Fibroblast of skin of left quadriceps (primary cell): ENCODE results near the gene AARS2.
"Not testable (repeated sequence)": the region's sequence is repeated elsewhere in the genome, so short reads cannot be mapped to it uniquely, and the experiment has no call there.

Experiments used
- DNase-seq, 2 experiments: peaks; one replicate each; pipeline ENCODE4 v3.0.0-alpha.2; 2013; ENCODE audit warnings: low read depth in 2 of 2

AARS2 gene

DNA sequence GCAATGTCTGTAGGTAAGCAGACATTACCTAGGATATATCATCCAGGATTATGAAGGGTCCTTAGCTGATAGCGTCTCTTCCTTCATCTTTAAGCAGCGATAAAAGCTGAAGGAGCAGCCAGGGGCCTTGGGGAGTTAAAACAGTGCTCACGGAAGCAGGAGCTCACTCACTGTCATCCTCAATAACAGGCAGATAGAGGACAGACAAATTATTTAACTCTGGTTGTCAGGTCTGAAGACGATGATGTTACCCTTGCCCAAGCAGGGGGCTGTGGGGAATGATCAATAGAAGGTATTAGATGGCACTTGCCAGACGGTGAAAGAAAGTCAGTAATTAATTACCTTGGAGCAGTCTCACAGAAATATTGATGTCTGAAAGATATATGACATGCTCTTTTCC lies 16.7 kb upstream of the AARS2 start:
- no peak for DNase-seq

DNA sequence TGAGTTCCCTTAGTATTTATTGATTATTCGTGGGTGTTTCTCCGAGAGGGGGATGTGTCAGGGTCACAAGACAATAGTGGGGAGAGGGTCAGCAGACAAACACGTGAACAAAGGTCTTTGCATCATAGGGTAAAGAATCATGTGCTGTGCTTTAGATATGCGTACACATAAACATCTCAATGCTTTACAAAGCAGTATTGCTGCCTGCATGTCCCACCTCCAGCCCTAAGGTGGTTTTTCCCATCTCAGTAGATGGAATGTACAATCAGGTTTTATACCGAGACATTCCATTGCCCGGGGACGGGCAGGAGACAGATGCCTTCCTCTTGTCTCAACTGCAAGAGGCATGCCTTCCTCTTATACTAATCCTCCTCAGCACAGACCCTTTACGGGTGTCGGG lies 15.1 kb upstream of the AARS2 start:
- not testable (repeated sequence) for DNase-seq

DNA sequence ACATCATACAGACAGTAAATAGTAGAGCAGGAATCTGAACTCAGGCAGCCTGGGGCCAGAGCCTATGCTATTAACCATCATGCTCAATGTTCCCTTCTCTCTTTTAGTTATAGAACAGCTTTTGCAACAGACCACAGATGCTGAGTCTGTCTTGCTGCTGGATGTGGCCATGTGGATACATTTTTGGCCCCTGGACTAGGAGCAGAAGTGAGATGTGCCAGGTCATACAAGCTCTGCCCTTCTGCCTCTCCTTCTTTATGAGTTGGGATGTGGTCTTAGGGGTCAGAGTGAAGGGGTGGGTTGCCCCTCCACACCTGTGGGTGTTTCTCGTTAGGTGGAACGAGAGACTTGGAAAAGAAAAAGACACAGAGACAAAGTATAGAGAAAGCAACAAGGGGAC lies 14.6 kb upstream of the AARS2 start:
- no peak for DNase-seq

- DNase-seq = no peak
These were observed 13.9 kb upstream of the AARS2 start for GRCh38 chr6:44327096-44327495.

DNA sequence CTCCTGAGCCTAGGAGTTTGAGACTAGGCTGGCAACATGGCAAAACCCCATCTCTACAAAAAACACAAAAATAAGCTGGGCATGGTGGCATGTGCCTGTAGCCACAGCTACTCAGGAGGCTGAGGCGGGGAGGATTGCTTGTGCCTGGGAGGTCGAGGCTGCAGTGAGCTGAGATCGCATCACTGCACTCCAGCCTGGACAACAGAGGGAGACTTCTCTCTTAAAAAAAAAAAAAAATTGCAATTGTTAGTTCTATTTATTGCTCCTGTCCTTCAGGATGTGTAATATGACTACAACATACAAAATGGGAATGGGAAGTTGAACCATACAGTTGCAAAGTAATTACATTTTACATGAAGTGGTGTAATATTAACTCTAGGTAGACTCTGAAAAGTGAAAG lies 8.1 kb upstream of the AARS2 start:
- no peak for DNase-seq

DNA sequence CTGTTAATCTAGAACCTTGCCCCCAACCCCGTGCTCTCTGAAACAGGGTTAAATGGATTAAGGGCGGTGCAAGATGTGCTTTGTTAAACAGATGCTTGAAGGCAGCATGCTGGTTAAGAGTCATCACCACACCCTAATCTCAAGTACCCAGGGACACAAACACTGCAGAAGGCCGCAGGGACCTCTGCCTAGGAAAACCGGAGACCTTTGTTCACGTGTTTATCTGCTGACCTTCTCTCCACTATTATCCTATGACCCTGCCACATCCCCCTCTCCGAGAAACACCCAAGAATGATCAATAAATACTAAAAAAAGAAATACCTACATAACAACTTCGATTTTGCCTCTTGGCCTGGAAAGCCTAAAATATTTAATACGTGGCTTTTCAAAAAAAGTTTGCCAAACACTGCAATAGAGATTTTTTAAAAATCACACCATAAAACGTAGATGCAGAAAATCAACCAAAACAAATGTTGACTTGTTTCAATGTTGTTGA lies 4.0 kb upstream of the AARS2 start:
- not testable (repeated sequence) for DNase-seq

- DNase-seq = no peak
These were observed 3.3 kb upstream of the AARS2 start for GRCh38 chr6:44316481-44316880.

DNA sequence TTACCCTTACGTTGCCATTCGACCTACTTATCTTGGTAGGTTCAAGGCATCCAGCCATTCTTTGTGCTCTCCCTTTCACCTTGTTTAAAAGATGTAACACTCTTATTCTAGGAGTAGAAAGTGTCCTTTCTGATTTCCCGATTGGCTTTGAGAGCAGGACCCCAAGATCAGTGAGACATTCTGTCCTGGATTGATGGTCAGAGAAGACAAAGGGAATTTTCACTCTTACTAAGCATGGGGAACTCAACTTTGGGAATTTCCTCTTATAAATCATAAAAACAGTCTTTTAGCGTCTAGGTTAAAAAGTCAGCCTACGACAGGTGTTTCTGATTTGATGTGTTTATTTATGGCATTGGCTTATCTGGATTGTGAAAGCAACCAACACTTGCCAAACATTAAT lies 2.8 kb upstream of the AARS2 start:
- no peak for DNase-seq

GRCh38 chr6:44315516-44315915 lies 2.4 kb upstream of the AARS2 start:
- DNase-seq = no peak

- not testable (repeated sequence) for DNase-seq
These were observed 1.5 kb upstream of the AARS2 start for GRCh38 chr6:44314657-44315056.

DNA sequence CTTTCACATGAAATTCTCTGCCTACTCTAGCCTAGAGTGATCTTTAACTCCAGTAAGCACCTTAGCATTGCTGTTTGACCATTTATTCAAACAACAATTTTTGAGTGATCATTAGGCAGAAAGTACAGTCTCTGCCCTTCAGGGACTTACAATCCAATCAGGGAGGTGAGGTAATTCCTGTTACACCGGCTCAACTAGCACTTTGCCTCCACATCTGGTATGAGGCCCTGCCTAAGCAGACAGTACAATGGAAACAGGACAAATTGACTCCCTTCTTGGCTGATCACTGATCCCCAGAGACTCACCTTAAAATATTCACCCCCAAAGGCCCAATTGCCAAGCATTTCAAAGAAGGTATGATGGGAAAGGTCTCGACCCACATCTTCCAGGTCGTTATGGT lies 1.4 kb downstream of the AARS2 start:
- DNase-seq = no peak

- no peak for DNase-seq
These were observed 1.8 kb downstream of the AARS2 start for GRCh38 chr6:44311304-44311703.

DNA sequence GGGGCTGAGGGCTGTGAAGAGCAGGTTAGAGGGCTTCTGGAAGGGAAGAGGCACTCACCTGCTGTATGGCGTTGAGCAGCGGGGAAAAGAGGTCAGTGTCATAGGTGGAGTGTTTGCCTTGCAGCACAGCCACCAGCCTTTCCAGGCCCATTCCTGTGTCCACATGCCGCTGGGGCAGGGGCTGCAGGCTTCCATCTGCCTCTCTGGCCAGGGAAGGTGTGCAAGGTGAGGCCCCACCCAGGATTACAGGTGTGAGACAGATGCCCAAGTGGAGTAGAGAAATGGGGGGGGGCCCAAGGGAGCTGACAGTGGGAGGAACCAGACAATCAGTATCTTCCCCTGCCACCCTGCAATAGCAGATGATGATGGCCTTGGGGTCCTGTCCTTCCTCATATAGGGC lies 2.9 kb downstream of the AARS2 start:
- DNase-seq = no peak

- no peak for DNase-seq
These were observed 3.5 kb downstream of the AARS2 start for GRCh38 chr6:44309631-44310030.

DNA sequence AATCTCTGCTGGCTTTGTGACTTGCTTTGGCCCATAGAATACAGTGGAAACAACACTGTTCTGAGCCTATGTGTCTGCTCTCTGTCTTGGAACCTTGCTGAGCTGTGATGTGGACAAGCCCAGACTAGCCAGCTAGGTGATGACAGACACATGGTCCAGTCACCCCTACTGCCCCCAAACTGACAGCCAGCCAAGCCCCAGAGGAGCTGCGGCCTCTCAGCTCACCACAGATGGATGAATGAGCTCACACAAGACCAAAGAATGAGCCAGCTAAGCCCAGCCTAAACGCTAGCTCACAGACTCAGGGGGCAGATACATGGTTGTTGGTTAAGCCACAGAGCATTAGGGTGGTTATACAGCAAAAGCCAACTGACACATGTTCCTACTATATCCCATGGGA lies 4.1 kb downstream of the AARS2 start:
- DNase-seq = no peak

DNA sequence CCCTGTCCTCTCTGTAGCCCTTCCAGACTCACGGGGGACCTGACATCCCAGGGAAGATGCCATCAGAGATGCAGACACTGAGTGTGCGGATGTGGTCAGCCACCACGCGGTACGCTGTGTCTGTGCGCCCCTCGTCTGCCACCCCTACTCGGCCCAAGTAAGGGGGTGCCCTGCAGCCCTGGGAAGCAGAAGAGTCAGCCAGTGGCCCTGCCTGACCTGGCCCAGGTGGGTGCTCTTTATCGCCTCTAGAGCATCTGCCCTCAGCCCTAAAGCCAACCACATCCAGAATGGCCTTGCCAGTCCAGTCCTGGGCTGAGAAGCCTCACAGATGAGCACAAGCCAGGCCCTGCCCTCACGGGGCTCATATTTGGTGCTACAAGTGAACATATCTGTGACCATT lies 5.9 kb downstream of the AARS2 start:
- no peak for DNase-seq

DNA sequence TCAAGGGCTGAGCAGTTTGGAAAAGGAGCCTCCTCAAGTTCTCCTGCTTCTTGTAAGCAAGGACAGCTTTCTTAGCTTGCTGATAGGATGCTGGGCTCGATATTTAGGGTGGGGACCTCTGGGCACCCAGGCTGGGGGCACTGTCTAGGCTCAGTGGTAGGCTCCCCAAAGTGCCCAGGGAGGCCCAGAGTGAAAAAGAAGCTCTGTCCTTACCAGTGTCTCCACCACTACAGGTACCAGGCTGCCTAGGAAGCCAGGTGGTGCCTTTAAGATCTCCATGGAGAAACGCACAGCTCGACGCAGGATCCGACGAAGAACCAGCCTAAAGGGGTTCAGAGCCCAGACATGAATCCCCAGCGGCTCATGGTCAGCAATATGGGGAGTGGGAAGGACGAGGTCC lies 6.4 kb downstream of the AARS2 start:
- DNase-seq = no peak

- no peak for DNase-seq
These were observed 7.9 kb downstream of the AARS2 start for GRCh38 chr6:44305200-44305725.

DNA sequence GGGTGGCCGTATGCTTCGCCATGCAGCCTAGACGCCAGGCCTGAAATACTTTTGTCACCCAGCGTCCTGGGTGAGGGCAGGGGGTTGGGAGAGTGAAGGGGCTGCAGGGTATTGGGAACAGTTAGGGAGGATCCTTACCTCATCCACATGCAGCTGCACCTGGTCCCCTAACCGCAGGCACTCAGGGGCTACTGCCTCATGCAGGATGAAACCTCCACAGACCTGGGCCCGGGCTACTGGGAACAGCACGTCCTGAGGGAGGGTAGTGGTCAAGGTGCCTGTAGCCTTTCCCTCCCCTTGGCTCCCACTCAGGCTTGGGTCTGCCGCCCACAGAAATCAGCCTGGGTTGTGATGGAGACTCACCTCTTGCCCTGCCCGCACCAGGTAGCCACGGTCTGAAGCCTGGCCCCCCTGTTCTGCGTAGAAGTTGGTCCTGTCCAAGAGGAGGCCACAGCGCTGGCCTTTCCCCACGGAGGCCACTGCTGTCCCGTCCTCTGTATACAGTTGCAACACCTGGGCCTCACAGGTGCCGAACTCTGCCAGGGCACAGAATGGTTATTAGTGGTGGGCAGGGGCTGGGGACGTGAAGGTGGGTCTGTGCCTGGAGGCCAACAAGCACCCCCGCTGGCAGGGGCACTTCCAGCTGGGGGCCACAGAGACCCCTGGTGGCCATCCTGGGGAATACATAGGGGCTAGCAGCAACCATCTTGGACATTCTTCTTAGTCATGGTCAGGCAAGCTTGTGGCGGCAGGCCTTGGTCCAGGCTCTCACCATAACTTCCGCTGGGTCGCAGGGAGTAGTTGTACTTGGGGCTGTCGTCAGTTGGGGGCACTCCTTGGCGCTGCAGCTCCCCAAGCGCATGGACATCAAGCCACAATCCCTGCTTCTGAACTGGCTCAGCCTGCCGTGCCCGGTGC lies 8.6 kb downstream of the AARS2 start:
- no peak for DNase-seq

GRCh38 chr6:44303842-44304241 lies 9.3 kb downstream of the AARS2 start:
- DNase-seq = no peak

- DNase-seq = no peak
These were observed 10.3 kb downstream of the AARS2 start for GRCh38 chr6:44302856-44303255.

- DNase-seq = no peak
These were observed 11.2 kb downstream of the AARS2 start for GRCh38 chr6:44301782-44302564.

DNA sequence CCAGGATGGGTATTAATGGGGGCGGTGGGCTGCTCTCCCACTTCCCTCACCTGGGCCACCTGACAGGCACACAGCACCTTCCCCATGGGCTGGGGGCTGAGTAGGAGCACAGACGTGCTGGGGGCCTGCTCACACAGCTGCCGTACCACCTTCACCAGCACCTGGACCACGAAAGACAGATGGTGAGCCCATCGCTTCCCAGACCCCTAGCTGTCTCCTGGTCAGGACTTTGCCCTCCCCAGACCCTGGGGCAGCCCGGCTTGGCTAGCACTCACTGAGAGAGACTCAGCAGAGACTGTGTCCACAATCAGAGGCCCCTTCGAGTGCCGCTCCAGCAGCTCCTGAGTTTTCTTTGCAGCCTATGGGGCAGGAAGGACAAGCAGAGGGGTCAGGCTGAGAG lies 12.0 kb downstream of the AARS2 start:
- DNase-seq = no peak
